Endothelial cell of umbilical vein (primary cell): Measurements from ENCODE around the gene C9orf152. TPM values are rescaled to one million over a fixed set of nuclear protein-coding genes. Genes with fewer than 3 reads are reported as not detected.

Source experiments
- BruUV-seq: library from RNA; stranded (reverse); fragments of 400-500 nt; replicated peaks from 2 replicates; lab custom pipeline; 2021; lab: Mats Ljungman, UMichigan
- CTCF ChIA-PET: fragments of 300-600, 350-600 bp; sonication (Branson Sonifier 250); formaldehyde crosslinking; loops from one replicate; lab custom pipeline; 2021; ENCODE audit warnings: antibody characterized with exemption, inconsistent platforms; lab: Charles Lee
- POLR2A ChIA-PET: fragments of 300-600, 350-600 bp; sonication (Branson Sonifier 250); formaldehyde crosslinking; loops from one replicate; lab custom pipeline; 2021; ENCODE audit warnings: antibody characterized with exemption, inconsistent platforms; lab: Charles Lee
- DNase-seq: peaks from one replicate; pipeline ENCODE4 v3.0.0-alpha.2; 2011; ENCODE audit warnings: low read depth, low spot score
- FAIRE-seq: peaks from 2 replicates; lab custom pipeline; 2011; peaks lifted over from hg19 to GRCh38; lab: Jason Lieb, UNC
- H2AFZ ChIP-seq: 2 replicates; pipeline ENCODE4 v1.6.0; 2012; ENCODE audit warnings: low read depth, low read length, control low read depth, inconsistent platforms
- H3K27ac ChIP-seq: 2 replicates; pipeline ENCODE4 v1.5.1; 2011; ENCODE audit warnings: low read depth, mild to moderate bottlenecking, control low read depth, low read length, moderate library complexity; ENCODE audit not compliant: insufficient read depth
- H3K27me3 ChIP-seq, 2 experiments: 2 replicates each; pipeline versions ENCODE4 v1.6.0 to v1.6.1; 2011; ENCODE audit warnings: low read length in 2 of 2, mixed read lengths in 1 of 2; ENCODE audit not compliant: control insufficient read depth in 2 of 2, insufficient read depth in 2 of 2
- H3K36me3 ChIP-seq, 2 experiments: 2 replicates in 1 of 2; 3 replicates in 1 of 2; pipeline ENCODE4 v1.5.1; 2011; ENCODE audit warnings: low read length in 2 of 2, mild to moderate bottlenecking in 1 of 2, moderate library complexity in 1 of 2; ENCODE audit not compliant: control insufficient read depth in 2 of 2, insufficient read depth in 2 of 2; ENCODE audit errors: extremely low read depth in 1 of 2
- H3K4me1 ChIP-seq: 3 replicates; pipeline ENCODE4 v1.5.1; 2011; ENCODE audit warnings: mild to moderate bottlenecking, low read length; ENCODE audit not compliant: control insufficient read depth, insufficient read depth; ENCODE audit errors: extremely low read depth
- H3K4me2 ChIP-seq: 2 replicates; pipeline ENCODE4 v1.6.1; 2011; ENCODE audit warnings: low read length, control low read depth, mixed read lengths; ENCODE audit not compliant: insufficient read depth
- H3K4me3 ChIP-seq, 3 experiments: fragments of 200-600 bp in 1 of 3; sonication (generic), shearing (Covaris generic) in 1 of 3; replicated peaks in 1 of 3; 2 replicates each; pipeline ENCODE4 v1.5.1; 2011 to 2016; ENCODE audit warnings: control low read depth in 3 of 3, low read length in 3 of 3, mild to moderate bottlenecking in 2 of 3, inconsistent platforms in 1 of 3, low read depth in 1 of 3, moderate library complexity in 1 of 3; ENCODE audit not compliant: insufficient read depth in 1 of 3
- H3K79me2 ChIP-seq: 2 replicates; pipeline ENCODE4 v1.6.0; 2012; ENCODE audit warnings: low read length, inconsistent platforms; ENCODE audit not compliant: control insufficient read depth, insufficient read depth
- H3K9ac ChIP-seq: replicated peaks from 2 replicates; pipeline ENCODE3; 2011; ENCODE audit warnings: low read length, control low read depth; ENCODE audit not compliant: insufficient read depth; ENCODE audit errors: extremely low read depth
- H3K9me1 ChIP-seq: replicated peaks from 3 replicates; pipeline ENCODE4 v1.6.0; 2011; ENCODE audit warnings: mild to moderate bottlenecking, low read length; ENCODE audit not compliant: control insufficient read depth, insufficient read depth; ENCODE audit errors: extremely low read depth
- H3K9me3 ChIP-seq: replicated peaks from 2 replicates; pipeline ENCODE4 v1.5.1; 2012; ENCODE audit warnings: low read length, inconsistent platforms; ENCODE audit not compliant: control insufficient read depth, insufficient read depth
- H4K20me1 ChIP-seq: replicated peaks from 2 replicates; pipeline ENCODE3; 2011; ENCODE audit warnings: mild to moderate bottlenecking, low read length; ENCODE audit not compliant: control insufficient read depth, insufficient read depth; ENCODE audit errors: extremely low read depth
- EZH2 ChIP-seq: IDR thresholded peaks from 2 replicates; pipeline ENCODE4 v1.6.1; 2012; ENCODE audit warnings: borderline replicate concordance, low read depth, mild to moderate bottlenecking, moderate library complexity, low read length, inconsistent platforms; ENCODE audit not compliant: severe bottlenecking
- FOS ChIP-seq: IDR thresholded peaks from 2 replicates; pipeline ENCODE4 v1.6.1; 2011; ENCODE audit warnings: mild to moderate bottlenecking, low read length, moderate library complexity, borderline replicate concordance; ENCODE audit not compliant: insufficient read depth
- GATA2 ChIP-seq: IDR thresholded peaks from 2 replicates; pipeline ENCODE4 v1.7.0; 2011; ENCODE audit warnings: low read depth, mild to moderate bottlenecking, moderate library complexity, mixed read lengths, low read length; ENCODE audit not compliant: insufficient read length, insufficient read depth
- JUN ChIP-seq: IDR thresholded peaks from 2 replicates; pipeline ENCODE4 v1.6.1; 2011; ENCODE audit warnings: borderline replicate concordance, low read depth; ENCODE audit not compliant: insufficient read length, insufficient read depth
- MAX ChIP-seq: IDR thresholded peaks from 2 replicates; pipeline ENCODE4 v1.6.1; 2011; ENCODE audit not compliant: insufficient read depth, insufficient read length
- MYC ChIP-seq: IDR thresholded peaks from one replicate; pipeline ENCODE4 v1.6.1; 2011; ENCODE audit warnings: mild to moderate bottlenecking, low read depth, low read length
- POLR2A ChIP-seq: IDR thresholded peaks from 2 replicates; pipeline ENCODE4 v1.6.1; 2012; ENCODE audit warnings: low read depth, mild to moderate bottlenecking, control low read depth, low read length
- POLR2AphosphoS5 ChIP-seq: IDR thresholded peaks from 2 replicates; pipeline ENCODE4 v1.6.1; 2012; ENCODE audit warnings: low read depth, mild to moderate bottlenecking, control low read depth, low read length, moderate library complexity; ENCODE audit not compliant: insufficient read depth
- dilution Hi-C: fragments of 300-500 bp; cut with MboI; formaldehyde crosslinking; loops from one replicate; pipeline ENCODE4 v1.15.0; 2019; ENCODE audit warnings: low sequenced_read_pairs; ENCODE audit not compliant: extremely low pct_ligation_motif_present
- intact Hi-C: fragments of 100-400 bp; cut with micrococcal nuclease; formaldehyde crosslinking; loops from one replicate; pipeline ENCODE4 v1.10.0; 2022
- polyA plus RNA-seq, 4 experiments: library from polyadenylated mRNA; depleted of rRNA in 3 of 4; stranded (reverse) in 3 of 4; unstranded in 1 of 4; fragments of >200 nt; gene quantifications; 2 replicates each; pipeline versions ENCODE4 v1.2.1 to v1.2.3, GENCODE V29; 2011 to 2012; ENCODE audit warnings: missing spikeins in 1 of 4
- total RNA-seq: library from RNA; stranded (reverse); gene quantifications from 2 replicates; pipeline ENCODE4 v1.2.3, GENCODE V29; 2021
- TF ChIP-seq, protein P1 (sequence below), 2 donors: IDR thresholded peaks; 1 replicate in 1 of 2; 2 replicates in 1 of 2; pipeline ENCODE4 v1.5.1; 2011; ENCODE audit warnings: low read length in 2 of 2, mild to moderate bottlenecking in 2 of 2, moderate library complexity in 2 of 2, control low read depth in 1 of 2, inconsistent platforms in 1 of 2, low read depth in 1 of 2; ENCODE audit not compliant: insufficient read depth in 1 of 2; ENCODE audit errors: extremely low read depth in 1 of 2

Gene C9orf152
- total and polyA plus RNA-seq, 2 donors (not counting 3 experiments of a cell fraction or from before 2014, with no cell fraction given): not detected

DNA sequence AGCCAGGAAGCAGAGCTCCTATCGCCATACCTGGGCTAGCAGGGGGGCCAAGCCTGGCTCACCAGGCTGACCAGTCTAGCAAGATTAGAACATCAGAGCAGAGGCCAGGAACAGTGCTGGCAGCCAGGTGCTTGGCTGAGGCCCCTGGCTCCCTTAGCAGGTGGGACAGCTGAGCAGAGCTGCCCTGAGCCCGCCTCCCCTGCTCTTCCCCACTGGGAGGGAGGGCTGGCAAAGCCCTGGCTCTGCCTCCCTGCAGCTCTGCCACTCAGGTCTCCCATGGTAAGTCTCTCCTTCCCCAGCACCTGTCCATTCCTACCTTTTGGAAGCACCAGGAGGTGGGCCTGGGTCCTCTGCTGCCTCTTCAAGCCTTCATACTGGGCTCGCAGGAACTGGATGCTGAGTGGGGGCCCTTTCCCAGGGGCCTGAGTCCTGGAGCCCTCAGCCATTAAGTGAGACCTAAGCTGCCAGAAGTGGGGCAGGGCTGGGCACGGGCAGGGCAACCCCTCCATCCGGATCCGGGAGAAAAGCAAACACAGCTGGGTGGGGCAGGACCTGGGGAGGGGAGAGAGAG lies 803 bp downstream of the C9orf152 start:
- intact Hi-C loops: no loop called here
- Histone ChIP-seq H3K27me3 (peaks cover 6 to 10% of the 10 kb centered on the region in 2 experiments), H3K9me3 (no peaks in the 10 kb centered on the region), H3K4me2 (no peak overlapping the region), H3K4me3 (no peak overlapping the region), H3K27ac (no peak overlapping the region), H3K4me1 (no peaks in the 10 kb centered on the region), H3K36me3 (no peaks in the 10 kb centered on the region), H3K9ac (no peak overlapping the region), H3K9me1 (no peaks in the 10 kb centered on the region), H3K79me2 (no peaks in the 10 kb centered on the region), H2AFZ (no peak overlapping the region), H4K20me1 (no peaks in the 10 kb centered on the region)
- BruUV-seq: no TSS peak
- FAIRE-seq (no peak), DNase-seq (no peak)
- ChIA-PET POLR2A (no interaction called here), CTCF (interaction anchor here (0.8 to 1.3 kb wide), 3 partner anchors 9 to 24 kb away, joined by 3 to 5 read pairs (median 5); no protein-coding TSS in a partner anchor)
- dilution Hi-C loops: no loop called here
- TF ChIP-seq EZH2 (no peak), MAX (no peak), JUN (no peak), MYC (no peak), POLR2A (no peak), FOS (no peak), POLR2AphosphoS5 (no peak), GATA2 (no peak)
- TF ChIP-seq, protein P1, sequence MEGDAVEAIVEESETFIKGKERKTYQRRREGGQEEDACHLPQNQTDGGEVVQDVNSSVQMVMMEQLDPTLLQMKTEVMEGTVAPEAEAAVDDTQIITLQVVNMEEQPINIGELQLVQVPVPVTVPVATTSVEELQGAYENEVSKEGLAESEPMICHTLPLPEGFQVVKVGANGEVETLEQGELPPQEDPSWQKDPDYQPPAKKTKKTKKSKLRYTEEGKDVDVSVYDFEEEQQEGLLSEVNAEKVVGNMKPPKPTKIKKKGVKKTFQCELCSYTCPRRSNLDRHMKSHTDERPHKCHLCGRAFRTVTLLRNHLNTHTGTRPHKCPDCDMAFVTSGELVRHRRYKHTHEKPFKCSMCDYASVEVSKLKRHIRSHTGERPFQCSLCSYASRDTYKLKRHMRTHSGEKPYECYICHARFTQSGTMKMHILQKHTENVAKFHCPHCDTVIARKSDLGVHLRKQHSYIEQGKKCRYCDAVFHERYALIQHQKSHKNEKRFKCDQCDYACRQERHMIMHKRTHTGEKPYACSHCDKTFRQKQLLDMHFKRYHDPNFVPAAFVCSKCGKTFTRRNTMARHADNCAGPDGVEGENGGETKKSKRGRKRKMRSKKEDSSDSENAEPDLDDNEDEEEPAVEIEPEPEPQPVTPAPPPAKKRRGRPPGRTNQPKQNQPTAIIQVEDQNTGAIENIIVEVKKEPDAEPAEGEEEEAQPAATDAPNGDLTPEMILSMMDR (IDR thresholded peaks at IDR 0.05; ENCODE audit: extremely low read depth in 1 of 2, insufficient read depth in 1 of 2, low read depth in 1 of 2, low read length in 2 of 2): no peak
